Retinal pigment epithelial cell (primary cell): ENCODE results near the gene NUBP2.

Source experiments
- DNase-seq: peaks from one replicate; pipeline ENCODE4 v3.0.0-alpha.2; 2010; ENCODE audit warnings: low read depth
- H3K4me3 ChIP-seq: 2 replicates; pipeline ENCODE4 v1.5.1; 2011; ENCODE audit warnings: mild to moderate bottlenecking, low read length, control low read depth, moderate library complexity
- CTCF ChIP-seq: conservative IDR thresholded peaks from 2 replicates; pipeline ENCODE4 v1.5.1; 2011; ENCODE audit warnings: low read depth, low read length, control low read depth, inconsistent platforms

Gene NUBP2

GRCh38 chr16:1810536-1810935 is 27.8 kb downstream of the NUBP2 start:
- DNase-seq, result no peak
- no peak overlapping the region for H3K4me3 ChIP-seq
- no peak for TF ChIP-seq CTCF

- TF ChIP-seq CTCF, result peak; percentile 61
- H3K4me3 ChIP-seq, result no peak overlapping the region
- no peak for DNase-seq
These were observed 30.0 kb downstream of the NUBP2 start for GRCh38 chr16:1812732-1813163.

GRCh38 chr16:1815461-1815860 is 32.7 kb downstream of the NUBP2 start:
- no peak for TF ChIP-seq CTCF
- no peak overlapping the region for H3K4me3 ChIP-seq
- DNase-seq, result no peak

GRCh38 chr16:1816396-1817275 is 33.9 kb downstream of the NUBP2 start:
- no peak for DNase-seq
- TF ChIP-seq CTCF, result no peak
- no peak overlapping the region for H3K4me3 ChIP-seq

- no peak for DNase-seq
- H3K4me3 ChIP-seq, result no peak overlapping the region
- no peak for TF ChIP-seq CTCF
These were observed 34.5 kb downstream of the NUBP2 start for GRCh38 chr16:1817276-1817589.

GRCh38 chr16:1817716-1818115 is 35.0 kb downstream of the NUBP2 start:
- no peak for TF ChIP-seq CTCF
- no peak overlapping the region for H3K4me3 ChIP-seq
- no peak for DNase-seq

GRCh38 chr16:1818204-1818872 is 35.6 kb downstream of the NUBP2 start:
- DNase-seq, result no peak
- H3K4me3 ChIP-seq, result no peak overlapping the region
- no peak for TF ChIP-seq CTCF
